Ammon's horn (tissue), 1 donor: Measurements from ENCODE around the gene METTL9.
"Not testable (repeated sequence)": the region's sequence is repeated elsewhere in the genome, so short reads cannot be mapped to it uniquely, and the experiment has no call there.

Experiments
- DNase-seq: peaks from one replicate; pipeline ENCODE4 v3.0.0-alpha.2; 2016; ENCODE audit warnings: low spot score

The METTL9 gene

GRCh38 chr16:21637032-21637968 is 37.9 kb downstream of the METTL9 start:
- no peak for DNase-seq

DNA sequence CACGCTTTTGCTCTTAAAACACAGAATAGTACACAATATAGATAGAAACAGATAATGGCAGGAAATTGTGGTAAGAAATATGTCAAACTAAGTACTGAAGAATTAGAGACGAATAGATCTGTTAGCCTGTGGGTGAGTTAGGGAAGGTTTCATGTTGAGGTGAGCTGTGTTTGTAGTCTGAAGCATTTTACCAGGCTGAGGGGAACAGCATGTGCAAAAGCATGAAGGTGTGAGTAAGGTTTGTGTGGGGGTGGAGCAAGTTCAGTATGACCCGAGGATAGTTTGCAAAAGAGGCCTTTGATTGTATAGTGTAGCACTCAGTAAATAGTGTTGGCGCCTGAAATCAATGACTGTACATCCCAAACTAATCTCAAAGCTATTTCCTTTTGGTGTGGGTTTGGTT is 39.2 kb downstream of the METTL9 start:
- no peak for DNase-seq

GRCh38 chr16:21639493-21639892 is 40.1 kb downstream of the METTL9 start:
- no peak for DNase-seq

DNA sequence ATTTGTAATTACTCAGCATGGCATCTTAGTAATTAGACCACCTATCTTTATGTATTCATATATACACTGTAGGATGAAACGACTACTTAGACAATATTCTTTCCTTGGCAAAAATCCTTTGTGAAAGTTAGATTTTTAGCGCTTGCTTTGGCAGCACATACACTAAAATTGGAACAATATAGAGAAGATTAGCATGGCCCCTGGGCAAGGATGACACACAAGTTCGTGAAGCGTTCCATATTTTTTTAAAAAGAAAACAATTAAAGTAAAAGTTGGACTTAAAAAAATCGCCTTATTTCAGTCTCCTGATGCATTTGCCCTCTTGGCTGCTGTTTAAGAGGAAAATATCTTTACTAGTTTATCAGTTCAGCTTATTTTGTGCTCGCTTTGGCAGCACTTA is 42.5 kb downstream of the METTL9 start:
- DNase-seq = no peak

DNA sequence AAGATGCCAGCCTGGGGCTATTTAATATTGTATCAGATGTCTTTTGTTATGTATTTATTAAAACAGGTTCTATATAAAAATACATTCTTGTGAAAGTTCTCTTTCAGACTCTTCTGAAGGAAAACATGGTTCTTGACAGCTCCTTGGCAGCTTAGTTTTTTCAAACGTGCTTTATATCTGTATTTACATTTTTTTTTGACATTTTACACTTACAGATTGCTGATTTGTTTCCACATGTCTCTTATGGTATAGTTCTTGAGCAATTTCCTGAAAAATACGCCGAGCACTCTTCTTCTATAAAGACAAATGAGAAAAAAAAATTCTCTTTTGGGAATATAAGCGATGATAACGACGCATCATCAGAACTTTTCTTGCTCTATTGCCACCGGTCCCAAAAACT is 43.5 kb downstream of the METTL9 start:
- no peak for DNase-seq

- no peak for DNase-seq
Measured at GRCh38 chr16:21643785-21644184, 44.4 kb downstream of the METTL9 start.

DNA sequence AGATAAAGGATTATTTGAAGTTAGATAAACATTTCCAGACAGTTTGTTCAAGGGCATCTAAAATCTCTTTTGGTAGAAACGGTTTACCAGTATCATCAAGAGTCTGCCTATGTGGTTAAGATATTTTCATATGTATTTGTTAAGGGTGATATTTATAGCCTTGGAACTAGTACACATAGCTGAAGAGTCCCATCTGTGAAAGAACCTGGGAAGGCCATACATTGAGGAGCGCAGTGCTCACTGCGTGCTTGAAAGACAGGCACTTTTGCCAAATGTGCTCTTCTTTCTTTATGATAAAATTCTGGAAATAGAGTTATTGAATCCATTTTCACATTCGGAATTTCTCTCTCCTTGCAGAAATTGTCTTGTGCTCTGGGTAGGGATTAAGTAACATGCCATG is 45.3 kb downstream of the METTL9 start:
- DNase-seq = no peak

GRCh38 chr16:21645261-21645721 is 45.9 kb downstream of the METTL9 start:
- DNase-seq = peak; percentile 39

GRCh38 chr16:21646091-21646490 is 46.7 kb downstream of the METTL9 start:
- no peak for DNase-seq

GRCh38 chr16:21646721-21647561 is 47.6 kb downstream of the METTL9 start:
- DNase-seq = no peak

DNA sequence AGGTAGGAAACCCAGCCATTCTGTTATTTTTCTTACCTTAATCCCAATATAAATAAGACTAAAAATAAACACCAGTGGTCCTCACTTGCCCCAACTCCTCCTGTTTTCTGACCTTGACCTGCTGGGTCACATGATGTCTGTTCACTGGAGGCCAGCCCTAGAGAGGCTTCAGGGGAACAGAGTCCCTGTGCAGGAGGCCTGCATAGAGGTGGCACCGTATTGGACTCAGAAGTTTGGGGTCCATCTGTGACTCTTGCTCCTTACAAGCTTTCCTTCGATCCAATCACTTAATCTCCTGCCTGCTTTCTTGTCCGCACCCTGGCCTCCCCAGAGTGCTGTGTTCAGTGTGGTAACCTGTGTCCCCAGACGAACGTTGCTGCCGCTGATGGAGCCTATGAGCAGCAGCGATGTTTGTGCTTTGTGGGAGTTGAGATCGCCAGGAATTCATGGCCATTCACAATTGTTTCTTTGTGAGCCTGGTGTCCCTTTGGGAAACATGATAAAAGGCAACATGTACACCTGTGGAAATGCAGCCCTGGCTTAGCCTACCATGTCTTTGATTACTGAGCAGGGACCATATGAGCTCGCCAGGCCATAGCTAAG is 48.3 kb downstream of the METTL9 start:
- DNase-seq = no peak

- not testable (repeated sequence) for DNase-seq
Measured at GRCh38 chr16:21649826-21650406, 50.5 kb downstream of the METTL9 start.

DNA sequence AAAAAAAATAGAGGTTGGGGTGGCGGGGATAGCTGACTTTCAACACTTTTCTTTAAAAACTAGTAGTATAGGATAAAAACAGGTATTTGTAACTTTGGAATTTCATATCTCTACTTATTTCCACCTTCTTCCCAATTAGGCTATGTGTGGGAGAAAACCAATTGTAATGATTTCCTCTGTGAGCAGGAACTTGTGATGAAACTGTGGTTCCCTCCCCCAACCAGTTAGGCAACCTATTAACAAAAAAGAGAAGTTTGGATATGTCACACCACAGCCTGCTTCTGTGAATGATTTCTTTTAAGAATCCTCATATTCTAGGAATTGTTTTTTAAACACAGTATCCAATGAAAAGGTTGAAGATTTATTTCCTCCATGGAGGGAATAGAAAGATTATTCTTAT is 51.1 kb downstream of the METTL9 start:
- peak; percentile 50 for DNase-seq

DNA sequence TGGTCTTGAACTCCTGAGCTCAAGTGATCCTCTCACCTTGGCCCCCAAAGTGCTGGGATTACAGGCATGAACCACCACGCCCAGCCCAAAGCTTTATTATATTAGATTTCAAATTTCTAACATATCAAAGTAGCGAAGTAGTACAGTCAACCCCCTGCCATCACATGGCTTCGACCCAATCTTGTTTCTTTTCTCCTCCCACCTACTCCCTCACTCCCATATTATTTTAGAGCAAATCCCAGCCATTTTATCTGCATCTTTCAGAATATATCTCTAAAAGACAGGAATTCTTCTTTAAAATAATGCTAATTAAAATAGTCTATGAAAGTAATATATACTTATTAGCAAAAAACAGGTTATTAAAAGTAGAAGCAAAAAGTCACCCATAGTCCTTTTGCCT is 52.1 kb downstream of the METTL9 start:
- no peak for DNase-seq

- DNase-seq = no peak
Measured at GRCh38 chr16:21652453-21652852, 53.1 kb downstream of the METTL9 start, which contains the start of gene IGSF6. TSS of gene IGSF6 (minus strand) at chr16:21652608. CDS start at chr16:21652598, 10 bp downstream.

DNA sequence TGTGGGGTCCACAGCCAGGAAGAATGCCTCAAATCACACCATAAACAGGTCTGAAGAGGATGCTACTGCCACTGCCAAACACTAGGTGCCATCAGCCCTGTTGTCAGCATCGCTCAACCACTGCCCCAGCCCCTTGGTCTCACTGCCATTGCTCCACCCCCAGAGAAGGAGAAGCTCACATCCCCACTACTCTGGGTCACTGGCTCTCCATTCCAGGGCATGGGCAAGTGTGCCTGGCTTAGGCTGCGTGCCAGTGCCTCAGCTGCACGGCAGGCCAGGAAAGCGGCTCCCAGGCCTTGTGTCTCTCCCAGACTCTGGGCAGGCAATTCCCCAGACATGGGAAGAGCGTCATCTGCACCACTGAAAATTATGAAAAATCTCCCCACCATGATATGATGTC is 54.2 kb downstream of the METTL9 start:
- DNase-seq = no peak

GRCh38 chr16:21654466-21654865 is 55.1 kb downstream of the METTL9 start:
- DNase-seq = no peak

DNA sequence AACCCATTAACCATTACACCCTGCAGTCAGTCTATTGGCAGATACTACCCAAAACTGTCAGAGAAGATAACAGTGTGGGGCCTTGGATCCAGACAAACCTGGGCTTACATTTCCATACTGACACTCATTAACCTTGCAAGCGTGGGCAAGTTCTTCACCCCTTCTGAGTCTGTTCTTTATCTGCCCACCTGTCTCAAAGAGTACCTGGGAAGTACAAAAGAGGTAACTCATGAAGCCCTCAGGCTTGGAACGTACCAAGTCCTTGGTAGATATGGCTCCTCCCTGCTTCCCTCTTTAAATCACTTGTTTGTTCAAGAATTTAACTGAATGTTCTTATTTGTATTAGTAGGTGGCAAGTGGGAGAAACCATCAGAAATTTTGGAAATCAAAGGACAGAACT is 55.5 kb downstream of the METTL9 start:
- no peak for DNase-seq

DNA sequence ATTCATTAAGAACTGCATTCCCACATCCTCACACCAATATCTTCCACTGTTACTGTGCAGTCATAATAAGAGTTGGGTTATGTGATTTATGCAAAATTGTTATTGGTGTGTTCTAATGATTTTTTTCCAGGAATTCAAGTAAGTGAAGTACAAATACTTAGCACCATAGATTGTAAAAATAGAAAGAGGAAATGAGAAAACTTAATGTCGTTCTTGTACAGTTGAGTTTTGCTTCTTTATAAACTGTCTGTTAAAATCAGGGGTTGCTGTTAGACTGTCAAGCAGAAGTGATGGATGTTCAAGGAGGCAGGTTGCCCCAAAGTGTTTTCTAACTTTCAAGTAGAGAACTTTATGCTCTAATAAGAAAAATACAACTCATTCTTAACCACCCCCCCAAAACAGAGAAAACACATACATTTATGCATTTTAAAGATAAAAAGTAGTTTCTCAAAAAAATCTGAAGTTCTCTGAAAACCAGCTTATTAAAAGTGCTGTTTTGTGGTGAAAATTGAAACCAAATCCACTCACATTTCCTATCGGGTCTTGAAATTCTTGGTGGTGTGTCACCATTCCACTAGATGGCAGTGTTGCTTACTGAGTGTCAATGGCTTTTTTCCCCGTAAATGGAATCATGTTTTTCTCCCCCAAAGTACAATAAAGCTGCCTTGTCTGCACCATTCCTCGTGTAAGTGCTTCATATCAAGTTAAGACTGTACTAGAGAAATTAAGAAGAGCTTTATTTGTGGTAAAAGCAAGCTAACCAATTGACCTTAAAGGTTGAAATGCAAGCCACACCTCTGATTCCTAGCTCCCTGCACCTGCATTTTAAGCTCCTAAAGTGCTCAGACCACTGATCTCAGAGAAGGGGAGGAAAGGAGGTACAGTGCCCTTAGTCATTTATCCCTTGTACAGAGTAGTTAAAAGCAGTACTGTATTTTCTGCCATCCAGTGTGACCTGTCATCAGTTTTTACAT is 57.7 kb downstream of the METTL9 start:
- peak; percentile 85 for DNase-seq

DNA sequence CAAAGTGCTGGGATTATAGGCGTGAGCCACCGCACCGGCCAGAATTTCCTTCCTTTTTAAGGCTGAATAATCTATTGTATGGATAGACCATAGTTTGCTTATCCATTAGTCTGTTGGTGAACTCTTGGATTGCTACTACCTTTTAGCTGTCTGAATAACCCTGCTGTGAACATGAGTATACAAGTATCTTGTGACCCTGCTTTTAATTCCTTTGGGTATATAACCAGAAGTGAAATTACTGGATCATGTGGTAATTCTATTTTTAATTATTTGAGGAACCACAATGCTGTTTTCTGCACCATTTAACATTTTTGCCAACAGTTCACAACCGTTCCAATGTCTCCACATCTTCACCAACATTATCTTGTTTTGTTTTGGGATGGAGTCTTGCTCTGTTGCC is 59.7 kb downstream of the METTL9 start:
- no peak for DNase-seq
